Stimulated activated naive CD8-positive, alpha-beta T cell treated with anti-CD3 and anti-CD28 coated beads, Interleukin-15, amount 100 ng/mL, for 72 hours (primary cell): ENCODE results near the gene MALT1.
"Not testable (repeated sequence)": the region's sequence is repeated elsewhere in the genome, so short reads cannot be mapped to it uniquely, and the experiment has no call there.

Experiments used
- ATAC-seq: fragments of 150-1000 bp; cut with Tn5 transposase; 2 replicates; pipeline ENCODE4 v1.10.0; 2021; ENCODE audit warnings: mild to moderate bottlenecking, moderate library complexity
- DNase-seq, 2 donors: peaks; one replicate each; pipeline ENCODE4 v3.0.0; 2021 to 2022
- H3K27ac Mint-ChIP-seq, 2 donors: one replicate each; pipeline ENCODE4 v1.8.0; 2022; ENCODE audit warnings: mild to moderate bottlenecking in 2 of 2, mixed read lengths in 2 of 2, moderate library complexity in 2 of 2
- H3K27me3 Mint-ChIP-seq: one replicate; pipeline ENCODE4 v1.8.0; 2022; ENCODE audit warnings: mixed read lengths
- H3K4me1 Mint-ChIP-seq: one replicate; pipeline ENCODE4 v1.8.0; 2022; ENCODE audit warnings: mild to moderate bottlenecking, mixed read lengths
- H3K4me3 Mint-ChIP-seq, 2 donors: one replicate each; pipeline ENCODE4 v1.8.0; 2022; ENCODE audit warnings: mild to moderate bottlenecking in 2 of 2, mixed read lengths in 2 of 2, moderate library complexity in 1 of 2
- H3K9me3 Mint-ChIP-seq, 2 donors: one replicate each; pipeline ENCODE4 v1.8.0; 2022; ENCODE audit warnings: mixed read lengths in 2 of 2

Gene MALT1

GRCh38 chr18:58645398-58645797 is 25.9 kb upstream of the MALT1 start:
- H3K9me3 Mint-ChIP-seq, result no peaks in the 10 kb centered on the region
- H3K27me3 Mint-ChIP-seq, result no peaks in the 10 kb centered on the region
- no peak overlapping the region for H3K4me3 Mint-ChIP-seq
- no peak overlapping the region for H3K27ac Mint-ChIP-seq
- H3K4me1 Mint-ChIP-seq, result peaks cover 14% of the 10 kb centered on the region
- DNase-seq, result no peak
- ATAC-seq, result no peak

- ATAC-seq, result no peak
- H3K27me3 Mint-ChIP-seq, result no peaks in the 10 kb centered on the region
- no peak for DNase-seq
- no peaks in the 10 kb centered on the region for H3K9me3 Mint-ChIP-seq
- no peak overlapping the region for H3K27ac Mint-ChIP-seq
- H3K4me3 Mint-ChIP-seq, result no peak overlapping the region
- peaks cover 22% of the 10 kb centered on the region for H3K4me1 Mint-ChIP-seq
Measured at GRCh38 chr18:58646334-58646862, 24.9 kb upstream of the MALT1 start.

GRCh38 chr18:58649966-58650816 is 21.1 kb upstream of the MALT1 start:
- ATAC-seq (peak; percentile 98), DNase-seq (peak; percentile 21 to 67)
- Mint-ChIP-seq H3K27me3 (no peaks in the 10 kb centered on the region), H3K9me3 (peaks cover 16 to 17% of the 10 kb centered on the region in 2 donors), H3K4me1 (peaks cover 56% of the 10 kb centered on the region), H3K27ac (no peak overlapping the region), H3K4me3 (peak overlapping the region; percentile 41 to 57)

- not testable (repeated sequence) for H3K27ac Mint-ChIP-seq
- peaks cover 58% of the 10 kb centered on the region for H3K4me1 Mint-ChIP-seq
Measured at GRCh38 chr18:58650830-58651229, 20.4 kb upstream of the MALT1 start.

GRCh38 chr18:58653144-58653722 is 18.0 kb upstream of the MALT1 start:
- ATAC-seq, H3K27me3 Mint-ChIP-seq, DNase-seq: not testable (repeated sequence)
- peak overlapping the region; percentile 23 to 33 for H3K4me3 Mint-ChIP-seq
- peak overlapping the region; percentile 50 to 52 for H3K27ac Mint-ChIP-seq
- peaks cover 18% of the 10 kb centered on the region in 2 donors for H3K9me3 Mint-ChIP-seq
- H3K4me1 Mint-ChIP-seq, result peaks cover 72% of the 10 kb centered on the region

More at GRCh38 chr18:58650830-58651229, 20.4 kb upstream of the MALT1 start:
- ATAC-seq, H3K27me3 Mint-ChIP-seq, DNase-seq: not testable (repeated sequence)
- peaks cover 18% of the 10 kb centered on the region in 2 donors for H3K9me3 Mint-ChIP-seq
- peak overlapping the region; percentile 14 to 53 for H3K4me3 Mint-ChIP-seq

GRCh38 chr18:58653814-58654509 is 17.3 kb upstream of the MALT1 start:
- peaks cover 18% of the 10 kb centered on the region in 2 donors for H3K9me3 Mint-ChIP-seq
- H3K27ac Mint-ChIP-seq, result no peak overlapping the region
- no peaks in the 10 kb centered on the region for H3K27me3 Mint-ChIP-seq
- peaks cover 77% of the 10 kb centered on the region for H3K4me1 Mint-ChIP-seq
- no peak for DNase-seq
- H3K4me3 Mint-ChIP-seq, result peak overlapping the region; percentile 23 to 33
- ATAC-seq, result no peak

GRCh38 chr18:58654896-58655614 is 16.2 kb upstream of the MALT1 start:
- no peak overlapping the region for H3K27ac Mint-ChIP-seq

GRCh38 chr18:58657081-58657480 is 14.2 kb upstream of the MALT1 start:
- peaks cover 69% of the 10 kb centered on the region for H3K4me1 Mint-ChIP-seq
- H3K27ac Mint-ChIP-seq, result no peak overlapping the region
- no peak overlapping the region for H3K4me3 Mint-ChIP-seq
- ATAC-seq (no peak), DNase-seq (no peak)
- H3K9me3 Mint-ChIP-seq, result peaks cover 18% of the 10 kb centered on the region in 2 donors
- no peaks in the 10 kb centered on the region for H3K27me3 Mint-ChIP-seq

More at GRCh38 chr18:58654896-58655614, 16.2 kb upstream of the MALT1 start:
- Mint-ChIP-seq H3K27me3 (no peaks in the 10 kb centered on the region), H3K4me1 (peaks cover 75% of the 10 kb centered on the region), H3K4me3 (peak overlapping the region in 1 of 2 donors; percentile 13), H3K9me3 (peaks cover 18% of the 10 kb centered on the region in 2 donors)
- no peak for DNase-seq
- ATAC-seq, result no peak

GRCh38 chr18:58657494-58657893 is 13.8 kb upstream of the MALT1 start:
- ATAC-seq, result no peak
- no peaks in the 10 kb centered on the region for H3K27me3 Mint-ChIP-seq
- no peak overlapping the region for H3K27ac Mint-ChIP-seq
- no peak overlapping the region for H3K4me3 Mint-ChIP-seq
- H3K9me3 Mint-ChIP-seq, result peaks cover 18% of the 10 kb centered on the region in 2 donors
- DNase-seq, result no peak
- peaks cover 65% of the 10 kb centered on the region for H3K4me1 Mint-ChIP-seq

GRCh38 chr18:58659691-58660090 is 11.6 kb upstream of the MALT1 start:
- Mint-ChIP-seq H3K4me3 (no peak overlapping the region), H3K4me1 (peaks cover 43% of the 10 kb centered on the region), H3K27ac (no peak overlapping the region)

GRCh38 chr18:58660915-58661314 is 10.3 kb upstream of the MALT1 start:
- Mint-ChIP-seq H3K4me3 (no peak overlapping the region), H3K4me1 (peaks cover 43% of the 10 kb centered on the region), H3K27ac (no peak overlapping the region), H3K9me3 (no peaks in the 10 kb centered on the region), H3K27me3 (no peaks in the 10 kb centered on the region)
- DNase-seq (no peak), ATAC-seq (no peak)

More at GRCh38 chr18:58659691-58660090, 11.6 kb upstream of the MALT1 start:
- Mint-ChIP-seq H3K27me3 (no peaks in the 10 kb centered on the region), H3K9me3 (peaks cover 5 to 8% of the 10 kb centered on the region in 2 donors)
- no peak for ATAC-seq
- DNase-seq, result no peak

GRCh38 chr18:58661423-58661822 is 9.8 kb upstream of the MALT1 start:
- no peak for ATAC-seq
- no peaks in the 10 kb centered on the region for H3K9me3 Mint-ChIP-seq
- peaks cover 47% of the 10 kb centered on the region for H3K4me1 Mint-ChIP-seq
- H3K4me3 Mint-ChIP-seq, result no peak overlapping the region
- DNase-seq, result no peak
- H3K27ac Mint-ChIP-seq, result peak overlapping the region in 1 of 2 donors; percentile 67
- H3K27me3 Mint-ChIP-seq, result no peaks in the 10 kb centered on the region

GRCh38 chr18:58662118-58662517 is 9.1 kb upstream of the MALT1 start:
- Mint-ChIP-seq H3K4me3 (no peak overlapping the region), H3K4me1 (peaks cover 45% of the 10 kb centered on the region), H3K27me3 (no peaks in the 10 kb centered on the region), H3K9me3 (no peaks in the 10 kb centered on the region), H3K27ac (no peak overlapping the region)
- ATAC-seq (no peak), DNase-seq (no peak)

- H3K4me1 Mint-ChIP-seq, result peaks cover 44% of the 10 kb centered on the region
- no peak overlapping the region for H3K4me3 Mint-ChIP-seq
- DNase-seq, result no peak
- no peak overlapping the region for H3K27ac Mint-ChIP-seq
- no peaks in the 10 kb centered on the region for H3K27me3 Mint-ChIP-seq
- no peaks in the 10 kb centered on the region for H3K9me3 Mint-ChIP-seq
- no peak for ATAC-seq
Measured at GRCh38 chr18:58666176-58666575, 5.1 kb upstream of the MALT1 start.

GRCh38 chr18:58668211-58668610 is 3.1 kb upstream of the MALT1 start:
- DNase-seq (no peak), ATAC-seq (no peak)
- H3K4me1 Mint-ChIP-seq, result peaks cover 45% of the 10 kb centered on the region
- no peaks in the 10 kb centered on the region for H3K27me3 Mint-ChIP-seq
- no peak overlapping the region for H3K4me3 Mint-ChIP-seq
- H3K9me3 Mint-ChIP-seq, result no peaks in the 10 kb centered on the region
- no peak overlapping the region for H3K27ac Mint-ChIP-seq
